ENCODE measurements around the gene WNK2. TPM values are rescaled to one million over a fixed set of nuclear protein-coding genes. Genes with fewer than 3 reads are reported as not detected.

WNK2 gene
- total and polyA plus RNA-seq, 2 donors (not counting 3 experiments of a cell fraction or from before 2014, with no cell fraction given), result not detected

DNA sequence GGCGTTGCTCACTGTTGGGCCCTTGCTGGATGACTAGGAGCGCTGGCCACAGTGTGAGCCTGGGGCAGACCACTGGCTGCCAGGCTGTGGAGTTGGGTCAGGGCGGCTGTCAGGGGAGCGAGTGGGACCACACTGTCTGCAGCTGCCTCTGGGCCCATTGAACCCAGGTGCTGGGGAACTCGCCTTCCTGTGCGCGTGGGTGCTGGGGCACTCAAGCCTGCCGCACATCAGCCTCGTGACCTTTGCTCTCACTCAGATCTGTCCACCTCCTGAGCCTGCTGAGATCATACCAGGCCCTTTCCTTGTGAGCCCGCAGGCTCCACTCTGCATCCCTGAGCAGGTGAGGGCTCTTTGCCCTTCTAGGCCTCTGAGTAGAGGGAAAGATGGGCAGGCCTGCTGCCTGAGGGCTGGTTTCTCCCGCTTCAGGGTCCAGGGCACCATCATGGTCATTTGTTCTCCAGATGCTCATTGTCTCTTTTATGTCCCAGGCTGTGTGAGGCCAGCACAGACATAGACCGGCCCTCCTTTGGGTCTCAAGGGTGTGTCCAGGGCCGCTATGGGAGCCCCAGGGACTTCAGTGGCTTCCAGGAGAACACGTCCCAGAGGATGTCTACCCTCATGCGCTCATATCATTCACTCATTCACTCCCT lies 26.5 kb downstream of the WNK2 start:
- H3K9ac ChIP-seq (replicated peaks; ENCODE audit: extremely low read depth, insufficient read depth, low read length), result no peak overlapping the region
- FAIRE-seq, result no peak
- H3K4me1 ChIP-seq (ENCODE audit: control insufficient read depth, extremely low read depth, insufficient read depth, low read length), result no peaks in the 10 kb centered on the region
- no peaks in the 10 kb centered on the region for H3K79me2 ChIP-seq (ENCODE audit: control insufficient read depth, insufficient read depth, low read length)
- no peaks in the 10 kb centered on the region for H3K9me1 ChIP-seq (replicated peaks; ENCODE audit: control insufficient read depth, extremely low read depth, insufficient read depth, low read length)
- DNase-seq (ENCODE audit: low read depth, low spot score), result no peak
- POLR2A ChIA-PET, result no interaction called here
- TF ChIP-seq GATA2 (IDR thresholded peaks at IDR 0.05; ENCODE audit: insufficient read depth, insufficient read length, low read depth, low read length) (no peak), EZH2 (IDR thresholded peaks at IDR 0.05; ENCODE audit: borderline replicate concordance, low read depth, low read length, severe bottlenecking) (no peak), MAX (IDR thresholded peaks at IDR 0.05; ENCODE audit: insufficient read depth, insufficient read length) (no peak)
- no peak overlapping the region for H3K27ac ChIP-seq (ENCODE audit: insufficient read depth, low read depth, low read length)
- no TSS peak for BruUV-seq (replicated peaks)
- dilution Hi-C loops (cut with MboI; ENCODE audit: extremely low pct_ligation_motif_present, low sequenced_read_pairs), result no loop called here
- no peaks in the 10 kb centered on the region for H3K9me3 ChIP-seq (replicated peaks; ENCODE audit: control insufficient read depth, insufficient read depth, low read length)
- CTCF ChIA-PET, result no interaction called here
- no peaks in the 10 kb centered on the region for H3K36me3 ChIP-seq (ENCODE audit: control insufficient read depth in 2 of 2, extremely low read depth in 1 of 2, insufficient read depth in 2 of 2, low read length in 2 of 2)
- intact Hi-C loops (cut with micrococcal nuclease), result no loop called here
- no peaks in the 10 kb centered on the region for H3K27me3 ChIP-seq (ENCODE audit: control insufficient read depth in 2 of 2, insufficient read depth in 2 of 2, low read length in 2 of 2)
- H3K4me2 ChIP-seq (ENCODE audit: insufficient read depth, low read length), result no peak overlapping the region
- no peak overlapping the region for H2AFZ ChIP-seq (ENCODE audit: low read depth, low read length)
- H4K20me1 ChIP-seq (replicated peaks; ENCODE audit: control insufficient read depth, extremely low read depth, insufficient read depth, low read length), result no peaks in the 10 kb centered on the region
- H3K4me3 ChIP-seq (replicated peaks in 1 of 3; ENCODE audit: insufficient read depth in 1 of 3, low read depth in 1 of 3, low read length in 3 of 3), result no peak overlapping the region

- Histone ChIP-seq H3K4me1 (ENCODE audit: control insufficient read depth, extremely low read depth, insufficient read depth, low read length) (no peaks in the 10 kb centered on the region), H3K9me1 (replicated peaks; ENCODE audit: control insufficient read depth, extremely low read depth, insufficient read depth, low read length) (no peaks in the 10 kb centered on the region), H3K4me2 (ENCODE audit: insufficient read depth, low read length) (no peak overlapping the region), H4K20me1 (replicated peaks; ENCODE audit: control insufficient read depth, extremely low read depth, insufficient read depth, low read length) (no peaks in the 10 kb centered on the region), H3K36me3 (ENCODE audit: control insufficient read depth in 2 of 2, extremely low read depth in 1 of 2, insufficient read depth in 2 of 2, low read length in 2 of 2) (no peaks in the 10 kb centered on the region), H3K27ac (ENCODE audit: insufficient read depth, low read depth, low read length) (no peak overlapping the region), H3K9ac (replicated peaks; ENCODE audit: extremely low read depth, insufficient read depth, low read length) (no peak overlapping the region), H3K27me3 (ENCODE audit: control insufficient read depth in 2 of 2, insufficient read depth in 2 of 2, low read length in 2 of 2) (no peaks in the 10 kb centered on the region), H3K4me3 (replicated peaks in 1 of 3; ENCODE audit: insufficient read depth in 1 of 3, low read depth in 1 of 3, low read length in 3 of 3) (no peak overlapping the region), H3K79me2 (ENCODE audit: control insufficient read depth, insufficient read depth, low read length) (no peaks in the 10 kb centered on the region), H2AFZ (ENCODE audit: low read depth, low read length) (no peak overlapping the region), H3K9me3 (replicated peaks; ENCODE audit: control insufficient read depth, insufficient read depth, low read length) (no peaks in the 10 kb centered on the region)
- TF ChIP-seq JUN (IDR thresholded peaks at IDR 0.05; ENCODE audit: borderline replicate concordance, insufficient read depth, insufficient read length, low read depth), result no peak
- no peak for TF ChIP-seq POLR2AphosphoS5 (IDR thresholded peaks at IDR 0.05; ENCODE audit: insufficient read depth, low read depth, low read length)
- no peak for TF ChIP-seq EZH2 (IDR thresholded peaks at IDR 0.05; ENCODE audit: borderline replicate concordance, low read depth, low read length, severe bottlenecking)
- no peak for TF ChIP-seq CTCF (IDR thresholded peaks at IDR 0.05; ENCODE audit: extremely low read depth in 1 of 2, insufficient read depth in 1 of 2, low read depth in 1 of 2, low read length in 2 of 2)
- no peak for TF ChIP-seq GATA2 (IDR thresholded peaks at IDR 0.05; ENCODE audit: insufficient read depth, insufficient read length, low read depth, low read length)
- TF ChIP-seq POLR2A (IDR thresholded peaks at IDR 0.05; ENCODE audit: low read depth, low read length), result no peak
- no peak for TF ChIP-seq FOS (IDR thresholded peaks at IDR 0.05; ENCODE audit: borderline replicate concordance, insufficient read depth, low read length)
- TF ChIP-seq MYC (IDR thresholded peaks at IDR 0.05; ENCODE audit: low read depth, low read length), result no peak
- no peak for TF ChIP-seq MAX (IDR thresholded peaks at IDR 0.05; ENCODE audit: insufficient read depth, insufficient read length)
- dilution Hi-C loops (cut with MboI; ENCODE audit: extremely low pct_ligation_motif_present, low sequenced_read_pairs), result no loop called here
- no peak for FAIRE-seq
- ChIA-PET POLR2A (no interaction called here), CTCF (no interaction called here)
- no peak for DNase-seq (ENCODE audit: low read depth, low spot score)
- no TSS peak for BruUV-seq (replicated peaks)
- intact Hi-C loops (cut with micrococcal nuclease), result no loop called here
Measured at GRCh38 chr9:93210974-93211653, 27.2 kb downstream of the WNK2 start.

Measured in endothelial cell of umbilical vein (primary cell).